Activated gamma-delta T cell (primary cell): ENCODE data around the gene DOK1.
"Not testable (repeated sequence)": the region's sequence is repeated elsewhere in the genome, so short reads cannot be mapped to it uniquely, and the experiment has no call there.

Source experiments
- DNase-seq: peaks from one replicate; lab custom pipeline; 2025; lab: John Stamatoyannopoulos, UW

The DOK1 gene

DNA sequence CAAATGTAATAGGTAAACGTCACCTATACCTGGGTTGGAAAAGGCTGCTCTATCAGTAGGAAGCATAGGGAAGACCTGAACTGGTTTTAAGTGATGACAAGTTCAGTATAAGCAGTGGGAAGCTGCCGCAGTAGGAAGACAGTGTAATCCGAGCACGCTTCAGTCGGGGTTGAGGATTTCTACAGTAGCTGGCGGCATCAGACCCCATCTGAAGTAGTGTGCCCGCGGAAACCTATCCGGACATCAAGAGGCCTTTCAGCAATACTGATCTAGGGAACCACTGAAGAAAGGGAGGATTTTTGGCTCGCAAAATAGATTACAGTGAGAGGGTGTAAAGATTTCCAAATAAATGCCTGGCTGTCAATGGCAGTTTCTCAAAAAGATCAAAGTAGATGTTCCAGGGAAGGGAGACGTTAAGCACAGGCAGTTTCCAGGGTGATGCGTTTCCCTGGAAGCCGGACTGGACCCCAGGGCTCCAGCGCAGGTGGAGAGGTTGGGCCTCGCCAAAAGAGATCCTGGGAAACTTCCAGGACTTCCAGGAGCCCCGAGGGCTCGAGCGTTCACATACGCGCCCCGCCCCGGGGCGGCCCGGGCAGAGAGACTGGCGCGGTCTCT is 6.1 kb upstream of the DOK1 start:
- no peak for DNase-seq

DNA sequence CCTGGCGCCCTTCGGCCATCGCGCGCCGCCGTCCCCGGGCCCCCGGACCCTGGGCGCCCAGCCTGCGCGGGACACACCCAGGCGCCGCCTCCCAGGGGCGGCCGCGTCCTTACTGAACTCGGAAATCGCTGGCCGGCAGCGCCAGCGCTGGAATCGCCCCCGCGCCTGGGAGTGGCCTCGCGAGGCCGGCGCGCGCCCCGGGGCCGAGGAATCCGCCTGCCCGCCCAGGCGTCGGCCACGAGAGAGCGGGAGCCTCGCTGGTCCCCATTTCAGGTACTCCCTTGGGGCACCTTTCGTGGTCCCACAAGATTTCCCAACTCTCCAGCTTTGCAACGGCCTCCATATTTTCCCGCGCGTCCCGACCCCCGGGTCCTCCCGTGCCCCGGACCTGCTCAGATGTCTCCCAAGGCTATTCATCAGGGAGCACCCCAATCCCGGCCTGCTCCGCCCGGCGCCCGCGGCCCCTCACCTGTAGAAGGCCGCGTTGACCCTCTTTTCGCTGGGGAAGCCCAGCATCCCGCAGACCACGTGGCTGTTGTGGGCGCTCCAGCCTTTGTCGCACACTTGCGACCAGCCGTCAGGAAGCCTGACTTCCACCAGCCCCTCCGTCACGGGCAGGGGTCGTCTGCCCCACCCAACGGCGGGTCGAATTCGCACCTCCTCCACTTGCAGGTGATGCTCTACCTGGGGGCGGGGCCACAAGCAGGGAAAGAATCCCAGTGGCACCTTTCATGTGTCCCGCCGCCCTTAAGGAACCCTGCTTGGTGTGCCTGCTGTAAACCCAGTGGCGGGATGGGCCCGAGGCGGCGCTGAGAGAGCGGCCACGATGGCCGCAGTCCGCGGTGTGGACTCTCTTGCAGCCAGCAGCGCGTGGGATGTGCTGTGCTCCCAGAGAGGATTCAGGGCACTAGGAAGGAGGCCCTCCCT is 5.4 kb upstream of the DOK1 start:
- no peak for DNase-seq

DNA sequence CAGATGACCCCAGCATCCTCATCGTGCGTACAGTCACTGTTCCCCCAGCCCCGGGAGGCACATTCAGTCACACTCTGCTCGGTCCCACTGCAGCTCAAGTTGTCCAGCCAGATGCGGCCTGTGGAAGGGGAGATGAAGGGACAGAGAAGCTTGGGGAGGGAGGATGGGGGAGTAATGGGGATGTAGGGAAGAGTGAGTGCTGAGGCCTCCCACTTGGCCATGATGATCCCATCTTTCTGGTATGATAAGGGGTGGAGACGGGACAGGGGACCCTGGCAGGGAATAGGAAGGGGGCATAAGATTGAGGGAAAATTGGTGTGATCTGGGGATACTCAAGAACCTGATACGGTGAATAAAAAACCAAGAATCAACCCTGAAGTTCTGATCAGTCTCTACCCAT is 4.3 kb upstream of the DOK1 start:
- no peak for DNase-seq

DNA sequence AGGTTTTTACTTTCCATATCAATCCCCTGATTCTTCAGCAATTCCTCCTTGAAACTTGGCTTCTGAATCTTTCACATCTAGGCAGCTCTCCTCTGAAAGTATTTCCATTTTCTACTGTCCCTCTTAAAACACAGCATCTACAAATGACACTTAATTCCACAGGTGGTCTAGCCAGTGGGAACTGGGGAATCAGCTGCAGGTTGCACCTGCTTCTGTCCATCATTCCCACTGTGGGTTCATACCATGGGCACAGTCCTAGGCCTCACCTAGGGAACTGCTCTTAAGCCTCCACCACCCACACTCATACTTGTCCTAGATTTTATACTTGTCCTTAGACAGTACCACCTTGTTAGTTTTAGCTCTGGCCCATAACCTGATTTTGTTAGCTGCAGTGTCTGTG is 3.0 kb upstream of the DOK1 start:
- DNase-seq, result no peak

DNA sequence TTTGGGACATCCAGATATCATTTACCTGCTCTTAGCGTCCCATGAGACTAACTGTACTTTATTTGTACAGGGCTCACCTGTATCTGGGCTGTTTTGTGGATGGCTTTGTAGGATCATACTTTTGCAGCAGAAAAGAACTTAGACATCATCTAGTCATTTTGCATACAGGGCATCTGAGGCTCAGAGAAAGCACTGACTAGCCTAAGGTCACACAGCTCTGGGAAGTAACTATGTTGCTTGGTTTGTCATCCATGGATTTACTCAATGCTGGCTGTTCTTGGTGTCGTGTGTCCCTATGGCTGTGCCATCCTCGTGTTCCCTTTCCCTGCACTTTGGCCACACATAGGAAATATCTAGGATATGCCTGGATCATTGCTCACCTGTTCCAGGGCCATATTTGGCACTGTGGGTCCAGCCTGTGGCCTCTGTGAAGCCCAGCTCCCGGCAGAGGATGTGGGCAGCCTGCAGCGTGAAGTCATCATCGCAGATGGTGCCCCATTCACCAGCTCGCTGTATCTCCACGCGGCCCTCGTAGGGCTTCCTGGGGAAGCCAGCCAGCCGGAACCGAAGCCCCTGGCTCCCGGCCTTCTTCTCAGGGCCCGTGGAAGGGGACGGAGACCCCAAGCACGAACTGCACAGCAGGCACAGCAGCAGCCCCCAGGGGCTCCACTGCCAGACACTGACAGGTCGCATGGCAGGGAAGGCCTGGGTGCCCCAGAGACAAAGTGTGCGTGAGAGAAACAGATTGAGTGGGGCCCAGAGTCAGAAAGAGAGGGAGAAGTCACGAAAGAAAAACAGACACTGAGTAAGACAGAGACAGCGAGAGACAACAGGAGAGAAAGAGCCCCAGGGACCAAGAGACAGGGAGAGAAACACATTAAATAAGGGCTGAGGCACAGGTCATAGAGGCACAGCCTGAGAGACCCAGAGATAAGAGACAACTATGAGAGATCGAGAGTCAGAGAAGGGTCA is 2.3 kb upstream of the DOK1 start:
- no peak for DNase-seq

DNA sequence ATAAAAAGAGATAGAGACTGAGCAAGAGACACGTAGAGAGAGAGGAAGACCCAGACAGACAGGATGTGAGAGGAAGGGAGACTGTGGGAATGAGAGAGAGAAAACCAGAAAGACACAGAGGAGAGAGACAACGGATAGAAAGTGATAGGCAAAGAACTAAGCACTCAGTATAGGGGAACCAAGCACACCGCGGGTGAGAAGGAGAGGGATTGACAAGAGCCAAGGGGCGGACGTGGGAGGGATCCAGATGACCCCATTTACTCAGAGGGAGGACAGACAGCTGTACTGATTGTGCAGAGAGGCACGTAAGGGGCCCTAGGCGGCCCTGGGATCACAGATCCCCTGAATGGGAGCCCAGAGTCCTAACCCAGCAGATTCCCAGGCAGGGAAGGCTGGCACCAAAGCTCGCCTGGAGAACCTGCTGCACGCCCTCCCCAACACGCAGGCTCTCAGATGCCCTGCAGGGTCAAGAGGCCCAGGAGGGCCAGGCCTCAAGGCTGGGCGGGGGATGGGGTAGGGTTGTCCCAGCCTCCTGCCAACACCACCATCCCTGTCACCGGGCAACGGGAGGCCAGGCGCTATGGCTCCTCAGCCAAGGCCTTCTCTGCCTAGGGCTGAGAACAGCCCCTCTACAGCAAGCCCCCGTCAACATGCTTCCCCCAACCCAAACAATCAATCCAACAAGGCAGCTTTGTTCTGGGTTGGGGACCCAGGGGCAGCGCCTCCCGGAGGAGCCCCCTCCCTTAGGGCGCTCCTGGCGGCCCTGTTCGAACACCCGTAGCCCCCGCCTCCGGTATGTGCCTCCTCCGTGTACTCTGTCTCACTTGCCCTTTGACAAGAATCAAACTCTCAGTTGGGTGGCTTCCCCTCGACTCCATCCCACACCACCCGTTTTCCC is 1.4 kb upstream of the DOK1 start:
- DNase-seq, result no peak

DNA sequence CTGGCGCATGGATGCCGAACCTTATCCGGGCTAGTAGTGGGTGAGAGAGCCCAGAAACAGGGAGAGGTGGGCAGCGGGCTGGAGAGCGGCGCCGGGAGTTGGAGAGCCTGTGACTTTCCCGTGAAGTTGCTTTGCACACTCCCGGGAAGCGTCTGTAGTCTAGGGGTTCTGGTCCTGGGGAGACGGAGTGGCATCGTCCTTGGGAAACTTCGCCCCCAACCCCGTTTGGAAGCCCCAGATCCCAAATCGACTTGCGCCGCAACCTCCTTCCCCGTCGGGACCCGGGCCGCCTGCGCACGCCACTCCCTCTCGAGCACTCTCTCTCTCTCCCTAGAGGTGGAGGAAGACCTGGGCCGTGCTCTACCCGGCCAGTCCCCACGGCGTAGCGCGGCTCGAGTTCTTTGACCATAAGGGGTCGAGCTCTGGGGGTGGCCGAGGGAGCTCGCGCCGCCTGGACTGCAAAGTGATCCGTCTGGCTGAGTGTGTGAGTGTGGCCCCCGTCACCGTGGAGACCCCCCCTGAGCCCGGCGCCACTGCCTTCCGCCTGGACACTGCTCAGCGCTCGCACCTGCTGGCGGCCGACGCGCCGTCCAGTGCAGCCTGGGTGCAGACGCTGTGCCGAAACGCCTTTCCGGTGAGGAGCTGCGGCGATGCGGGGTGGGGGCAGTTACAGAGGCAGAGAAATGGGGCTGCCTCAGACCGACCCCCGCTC is 456 bp downstream of the DOK1 start:
- DNase-seq, result peak; percentile 35

DNA sequence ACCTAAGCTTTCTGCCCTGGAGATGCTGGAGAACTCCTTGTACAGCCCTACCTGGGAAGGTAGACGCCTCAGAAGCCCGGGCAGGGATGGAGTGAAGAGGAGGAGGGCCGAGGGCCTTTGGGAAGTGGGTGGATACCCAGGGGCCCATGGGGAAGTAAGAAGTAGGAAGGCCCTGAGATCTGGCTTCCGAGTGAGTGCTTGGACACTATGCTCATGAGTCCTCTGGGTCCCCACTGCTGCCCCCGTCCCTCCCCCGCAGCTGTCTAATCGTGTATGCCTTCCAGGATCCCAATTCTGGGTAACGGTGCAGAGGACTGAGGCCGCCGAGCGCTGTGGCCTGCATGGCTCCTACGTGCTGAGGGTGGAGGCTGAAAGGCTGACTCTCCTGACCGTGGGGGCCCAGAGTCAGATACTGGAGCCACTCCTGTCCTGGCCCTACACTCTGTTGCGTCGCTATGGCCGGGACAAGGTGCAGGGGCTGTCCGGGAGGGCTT is 1.1 kb downstream of the DOK1 start:
- DNase-seq, result no peak

DNA sequence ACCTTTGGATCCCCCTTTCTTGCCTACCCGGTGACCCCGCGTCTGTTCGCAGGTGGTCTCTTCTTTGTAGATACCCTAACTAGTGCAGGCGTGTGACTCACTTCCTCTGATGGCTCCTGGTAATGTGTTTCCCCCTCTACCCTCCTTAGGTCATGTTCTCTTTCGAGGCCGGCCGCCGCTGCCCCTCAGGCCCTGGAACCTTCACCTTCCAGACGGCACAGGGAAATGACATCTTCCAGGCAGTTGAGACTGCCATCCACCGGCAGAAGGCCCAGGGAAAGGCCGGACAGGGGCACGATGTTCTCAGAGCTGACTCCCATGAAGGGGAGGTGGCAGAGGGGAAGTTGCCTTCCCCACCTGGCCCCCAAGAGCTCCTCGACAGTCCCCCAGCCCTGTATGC is 1.6 kb downstream of the DOK1 start:
- no peak for DNase-seq

DNA sequence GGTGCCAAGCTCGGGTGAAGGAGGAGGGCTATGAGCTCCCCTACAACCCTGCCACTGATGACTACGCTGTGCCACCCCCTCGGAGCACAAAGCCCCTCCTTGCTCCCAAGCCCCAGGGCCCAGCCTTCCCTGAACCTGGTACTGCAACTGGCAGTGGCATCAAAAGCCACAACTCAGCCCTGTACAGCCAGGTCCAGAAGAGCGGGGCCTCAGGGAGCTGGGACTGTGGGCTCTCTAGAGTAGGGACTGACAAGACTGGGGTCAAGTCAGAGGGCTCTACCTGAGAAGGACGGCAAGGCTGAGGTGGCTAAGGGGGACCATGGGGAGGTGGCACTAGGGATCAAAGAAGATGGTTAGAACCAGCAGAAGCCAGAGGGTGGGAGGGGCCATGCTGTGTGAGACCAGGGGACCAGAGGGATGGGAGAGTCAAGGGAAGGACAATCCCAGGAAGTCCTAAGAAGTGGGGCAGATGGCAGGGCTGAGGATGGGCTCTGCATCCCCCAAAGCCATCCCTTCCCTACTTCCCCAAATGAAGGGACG is 2.4 kb downstream of the DOK1 start:
- DNase-seq, result no peak

DNA sequence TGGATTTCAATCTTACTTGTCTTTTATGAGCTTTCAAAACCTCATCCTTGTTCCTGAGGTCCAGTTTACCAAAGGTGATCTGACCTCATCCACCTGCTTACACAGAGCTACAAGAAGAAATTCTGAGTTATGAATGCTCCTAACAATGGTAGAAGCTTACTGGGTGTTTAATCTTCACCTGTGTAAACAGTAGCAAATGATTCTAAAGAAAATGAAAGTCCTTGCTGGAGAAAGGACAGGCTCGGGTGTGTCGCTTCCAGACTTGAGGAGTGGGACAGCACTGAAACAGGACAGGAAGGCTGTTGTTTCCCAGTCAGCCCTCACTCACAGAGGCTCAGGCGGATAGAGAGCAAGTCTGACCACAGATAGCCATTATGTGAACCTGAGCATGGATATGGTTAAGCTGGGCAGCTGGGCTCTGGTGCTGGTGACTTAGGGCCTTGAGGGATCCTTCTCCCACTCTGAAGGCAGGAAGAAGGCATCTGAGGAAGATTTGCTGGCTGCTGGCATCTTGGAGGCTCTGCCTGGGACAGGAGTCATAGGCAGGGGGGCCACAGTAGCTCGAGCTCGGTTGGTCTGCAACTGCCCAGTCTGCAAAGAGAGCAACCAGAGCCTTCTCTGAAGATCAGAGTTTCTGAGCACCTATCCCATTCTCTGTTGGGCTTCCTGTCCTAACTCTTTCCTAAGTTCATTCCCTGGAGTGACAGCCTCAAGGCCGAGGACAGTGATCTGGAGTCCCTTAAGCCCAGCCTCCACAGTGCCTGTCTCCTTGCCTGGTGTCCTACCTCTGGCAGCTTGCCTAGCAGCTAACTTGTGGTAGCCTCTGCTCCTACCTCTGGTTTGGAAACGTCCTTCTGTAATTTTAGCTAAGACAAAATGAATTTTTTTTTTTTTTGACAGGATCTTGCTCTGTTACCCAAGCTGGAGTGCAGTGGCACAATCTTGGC is 4.0 kb downstream of the DOK1 start:
- DNase-seq, result no peak

DNA sequence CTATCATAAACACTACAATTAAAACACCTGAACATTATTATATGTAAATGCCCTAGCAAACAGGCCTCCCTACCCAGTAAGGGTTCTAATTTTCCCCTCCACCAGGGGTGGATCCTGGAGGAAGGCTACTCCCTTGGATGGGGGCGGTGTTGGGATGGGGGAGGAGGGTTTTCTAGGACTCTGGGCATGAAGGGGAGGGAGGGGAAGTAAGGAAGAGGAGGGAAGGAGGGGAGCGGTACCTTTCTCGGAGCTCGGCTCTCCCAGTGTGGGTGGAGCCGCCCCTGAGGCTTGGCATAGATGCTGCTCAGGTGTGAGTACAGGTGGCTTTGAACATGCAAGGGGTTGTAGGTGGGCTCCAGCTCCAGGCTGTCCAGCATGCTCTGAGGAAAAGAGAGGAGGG is 5.4 kb downstream of the DOK1 start:
- no peak for DNase-seq

DNA sequence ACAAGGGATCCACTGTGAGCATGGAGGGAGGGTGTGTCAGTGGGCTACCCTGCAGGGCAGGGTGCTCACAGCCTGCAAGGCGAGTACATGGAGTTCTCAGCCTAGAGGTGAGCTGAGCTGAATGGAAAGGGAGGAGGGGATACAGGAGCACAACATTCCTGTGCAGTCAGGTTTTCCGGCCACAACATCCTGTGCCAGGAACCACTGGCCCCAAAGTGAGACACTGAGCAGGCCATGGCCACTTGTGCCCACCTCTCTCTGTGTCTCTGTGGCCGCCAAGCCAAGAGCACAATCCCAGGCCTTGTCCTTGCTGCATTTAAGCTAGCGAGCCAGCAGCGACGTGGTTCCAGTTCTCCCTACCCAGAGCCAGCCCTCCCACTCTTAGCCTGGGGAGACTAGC is 6.1 kb downstream of the DOK1 start:
- no peak for DNase-seq

DNA sequence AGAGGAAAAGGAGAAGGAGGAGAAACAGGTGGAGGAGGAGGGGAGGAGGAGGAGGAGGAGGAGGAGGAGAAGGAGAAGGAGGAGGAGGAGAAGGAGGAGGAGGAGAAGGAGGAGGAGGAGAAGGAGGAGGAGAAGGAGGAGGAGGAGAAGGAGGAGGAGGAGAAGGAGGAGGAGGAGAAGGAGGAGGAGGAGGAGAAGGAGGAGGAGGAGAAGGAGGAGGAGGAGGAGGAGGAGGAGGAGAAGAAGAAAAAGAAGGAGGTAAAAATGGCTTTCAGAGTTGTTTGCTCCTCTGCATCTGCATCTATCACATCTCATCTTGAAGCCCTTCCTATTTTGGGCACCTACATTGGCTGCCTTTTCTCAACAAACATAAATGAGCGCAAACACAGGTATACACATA is 6.5 kb downstream of the DOK1 start:
- not testable (repeated sequence) for DNase-seq

DNA sequence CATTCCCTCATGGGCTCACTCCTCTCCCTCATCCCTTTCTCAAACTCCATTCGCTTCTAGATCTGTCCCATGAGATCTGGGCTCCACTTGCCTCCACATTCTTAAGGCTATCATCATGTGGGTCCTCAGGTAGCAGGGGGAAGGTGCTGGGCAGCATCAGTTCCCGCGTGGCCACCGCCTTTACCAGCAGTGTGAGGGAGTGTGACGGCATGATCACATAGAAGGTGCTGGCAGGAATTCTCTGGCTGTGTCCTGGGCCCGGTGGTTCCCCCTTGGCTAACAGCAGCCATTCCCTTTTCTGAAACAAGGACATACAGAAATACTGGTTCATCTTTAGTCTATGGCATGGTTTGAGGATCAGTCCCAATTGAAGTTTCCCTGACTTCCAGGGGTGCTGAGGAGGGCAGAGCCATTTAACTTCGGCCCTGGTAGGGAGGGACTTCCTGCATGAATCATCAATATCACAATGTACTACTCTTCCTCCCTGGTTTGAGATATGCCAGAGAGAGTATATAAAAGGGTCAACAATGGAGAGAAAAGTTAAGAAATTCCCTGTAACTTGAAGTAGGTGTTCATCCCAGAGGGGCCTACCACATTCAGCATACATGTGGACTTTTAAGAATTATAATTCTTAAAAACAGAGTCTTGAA is 7.7 kb downstream of the DOK1 start:
- DNase-seq, result no peak

DNA sequence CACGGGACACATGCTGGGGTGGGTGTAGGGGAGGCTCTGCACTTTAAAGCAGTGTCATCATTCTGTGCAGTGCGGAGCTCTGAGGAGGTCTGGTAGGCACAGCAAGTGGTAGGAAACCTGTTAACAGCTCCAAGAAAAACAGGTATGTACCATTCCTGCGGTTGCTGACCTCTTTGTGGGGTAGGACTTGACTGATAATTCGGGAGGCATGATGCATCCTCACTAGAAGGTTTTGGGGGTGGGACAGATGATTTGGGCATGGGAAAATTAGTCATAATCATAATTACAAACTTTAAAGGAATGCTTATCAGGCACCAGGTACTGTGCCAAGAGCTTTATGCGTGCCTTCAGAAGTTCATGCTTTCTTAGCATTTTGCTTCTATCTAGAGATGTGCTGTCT is 9.7 kb downstream of the DOK1 start:
- DNase-seq, result no peak

DNA sequence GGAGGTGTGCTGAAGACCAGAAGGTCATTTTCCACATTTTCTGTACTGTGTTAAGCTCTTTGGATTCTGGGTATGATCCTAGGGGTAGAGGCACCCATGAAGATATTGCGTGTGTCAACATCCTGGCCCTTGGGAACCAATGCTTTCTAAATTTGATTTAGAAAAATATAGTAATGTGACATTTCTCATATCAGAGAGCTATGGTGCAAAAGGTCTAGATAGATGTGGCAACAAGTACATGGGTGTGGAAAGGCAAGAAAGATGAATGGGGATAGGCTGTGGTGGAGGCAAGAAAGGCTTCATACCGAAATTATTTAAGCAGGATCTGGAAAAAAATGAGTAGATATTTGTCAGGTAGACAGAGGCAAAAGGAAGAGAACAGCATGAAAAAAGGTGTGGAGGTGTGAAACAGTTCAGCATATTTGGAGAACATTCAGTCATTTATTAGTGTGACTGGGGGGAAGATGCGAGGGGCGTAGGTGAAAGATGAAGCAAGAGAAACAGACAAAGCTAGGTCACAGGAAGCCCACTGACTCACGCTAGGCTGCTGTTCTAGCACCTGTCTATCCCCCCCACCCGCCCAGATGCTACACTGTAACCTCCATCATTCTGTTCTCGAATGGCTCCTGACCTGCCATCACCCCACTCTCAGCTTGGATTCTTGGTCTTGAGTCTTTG is 11.7 kb downstream of the DOK1 start:
- DNase-seq, result no peak

DNA sequence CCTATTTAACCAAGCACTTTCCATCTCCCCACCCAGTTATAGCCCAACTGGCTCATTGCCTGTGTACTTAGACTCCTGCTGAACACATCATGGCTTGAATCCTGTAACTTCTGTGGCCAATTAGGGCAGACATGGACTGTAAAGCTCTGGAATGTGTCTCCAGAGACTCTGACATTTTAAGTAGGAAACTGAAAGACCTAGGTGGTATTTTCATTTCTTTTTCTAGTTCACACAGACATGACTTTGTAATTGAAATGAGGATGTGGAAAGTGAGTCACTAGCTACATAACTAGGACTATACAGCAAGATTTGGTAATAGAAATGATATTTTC is 12.2 kb downstream of the DOK1 start:
- DNase-seq, result no peak
